GM21825 (cell line): Measurements from ENCODE around the gene SLC1A7.

ENCODE experiments used
- ATAC-seq: cut with Tn5 transposase; IDR thresholded peaks from one replicate; pipeline ENCODE4 v1.9.1; 2021; ENCODE audit warnings: mild to moderate bottlenecking, moderate library complexity; ENCODE audit not compliant: unreplicated experiment

The SLC1A7 gene

GRCh38 chr1:53091841-53092645 is 50.4 kb downstream of the SLC1A7 start:
- no peak for ATAC-seq

GRCh38 chr1:53090227-53091147 is 52.0 kb downstream of the SLC1A7 start:
- no peak for ATAC-seq

GRCh38 chr1:53089478-53090226 is 52.8 kb downstream of the SLC1A7 start:
- ATAC-seq = no peak

GRCh38 chr1:53088616-53089300 is 53.7 kb downstream of the SLC1A7 start:
- no peak for ATAC-seq

GRCh38 chr1:53087332-53088285 is 54.8 kb downstream of the SLC1A7 start:
- ATAC-seq = no peak

- no peak for ATAC-seq
Measured at GRCh38 chr1:53086491-53087070, 55.9 kb downstream of the SLC1A7 start.

- ATAC-seq = no peak
Measured at GRCh38 chr1:53085405-53085804, 57.0 kb downstream of the SLC1A7 start.

- ATAC-seq = no peak
Measured at GRCh38 chr1:53084589-53084971, 57.9 kb downstream of the SLC1A7 start.

GRCh38 chr1:53083636-53084588 is 58.5 kb downstream of the SLC1A7 start:
- no peak for ATAC-seq

- no peak for ATAC-seq
Measured at GRCh38 chr1:53082826-53083455, 59.5 kb downstream of the SLC1A7 start.

- no peak for ATAC-seq
Measured at GRCh38 chr1:53081384-53082066, 60.9 kb downstream of the SLC1A7 start.

GRCh38 chr1:53080769-53081168 is 61.7 kb downstream of the SLC1A7 start:
- ATAC-seq = no peak

- no peak for ATAC-seq
Measured at GRCh38 chr1:53080041-53080440, 62.4 kb downstream of the SLC1A7 start.

GRCh38 chr1:53079251-53079650 is 63.2 kb downstream of the SLC1A7 start:
- no peak for ATAC-seq

- no peak for ATAC-seq
Measured at GRCh38 chr1:53078333-53079101, 63.9 kb downstream of the SLC1A7 start.

- no peak for ATAC-seq
Measured at GRCh38 chr1:53077599-53077965, 64.9 kb downstream of the SLC1A7 start.
